PFSK-1 (cell line): ENCODE measurements around the gene TREX2.

Experiments
- FOXP2 ChIP-seq: optimal IDR thresholded peaks from 2 replicates; pipeline ENCODE3; 2011; ENCODE audit warnings: borderline replicate concordance, control low read depth, inconsistent platforms; ENCODE audit not compliant: insufficient read depth; ENCODE audit errors: extremely low read length, extremely low read depth
- POLR2AphosphoS5 ChIP-seq: IDR thresholded peaks from 2 replicates; pipeline ENCODE4 v1.6.1; 2012; ENCODE audit warnings: low read depth, mild to moderate bottlenecking, control low read depth, low read length, moderate library complexity
- REST ChIP-seq, 2 experiments: IDR thresholded peaks; 2 replicates each; pipeline versions ENCODE4 v1.6.1 to v1.8.0; 2011 to 2012; ENCODE audit warnings: low read depth in 2 of 2, low read length in 2 of 2, control low read depth in 1 of 2, inconsistent platforms in 1 of 2, mild to moderate bottlenecking in 1 of 2, moderate library complexity in 1 of 2; ENCODE audit not compliant: insufficient read depth in 1 of 2
- SIN3A ChIP-seq: IDR thresholded peaks from 2 replicates; pipeline ENCODE4 v1.6.1; 2012; ENCODE audit warnings: mild to moderate bottlenecking, low read length, moderate library complexity, borderline replicate concordance; ENCODE audit not compliant: insufficient read depth
- TAF1 ChIP-seq: IDR thresholded peaks from 2 replicates; pipeline ENCODE4 v1.6.1; 2012; ENCODE audit warnings: low read length, control low read depth, borderline replicate concordance; ENCODE audit not compliant: insufficient read depth

TREX2 gene

GRCh38 chrX:153465691-153466380 lies 20.0 kb upstream of the TREX2 start:
- TF ChIP-seq SIN3A (no peak), POLR2AphosphoS5 (no peak), FOXP2 (no peak)

- no peak for TF ChIP-seq POLR2AphosphoS5
- TF ChIP-seq SIN3A: no peak
- TF ChIP-seq FOXP2: no peak
- no peak for TF ChIP-seq REST (IDR thresholded peaks at IDR 0.05; ENCODE audit: insufficient read depth in 1 of 2, low read depth in 2 of 2, low read length in 2 of 2)
- no peak for TF ChIP-seq TAF1
Observed at GRCh38 chrX:153464116-153464515, 18.3 kb upstream of the TREX2 start.

- TF ChIP-seq POLR2AphosphoS5 (no peak), SIN3A (no peak), REST (IDR thresholded peaks at IDR 0.05; ENCODE audit: insufficient read depth in 1 of 2, low read depth in 2 of 2, low read length in 2 of 2) (no peak), FOXP2 (no peak), TAF1 (no peak)
Observed at GRCh38 chrX:153463556-153463955, 17.7 kb upstream of the TREX2 start.

GRCh38 chrX:153463031-153463430 lies 17.2 kb upstream of the TREX2 start:
- TF ChIP-seq TAF1 (no peak), REST (IDR thresholded peaks at IDR 0.05; ENCODE audit: insufficient read depth in 1 of 2, low read depth in 2 of 2, low read length in 2 of 2) (no peak), SIN3A (no peak), POLR2AphosphoS5 (no peak), FOXP2 (no peak)

- TF ChIP-seq POLR2AphosphoS5: no peak
- TF ChIP-seq FOXP2: no peak
- no peak for TF ChIP-seq REST (IDR thresholded peaks at IDR 0.05; ENCODE audit: insufficient read depth in 1 of 2, low read depth in 2 of 2, low read length in 2 of 2)
- TF ChIP-seq SIN3A: no peak
- TF ChIP-seq TAF1: no peak
Observed at GRCh38 chrX:153462291-153462690, 16.4 kb upstream of the TREX2 start.
